OCI-LY1 (cell line): Measurements from ENCODE around the gene PADI1.

ENCODE experiments used
- H2AFZ ChIP-seq: fragments of 200-600 bp; sonication (generic), shearing (Covaris generic); 2 replicates; pipeline ENCODE4 v1.6.0; 2014; ENCODE audit warnings: antibody characterized with exemption, mild to moderate bottlenecking, low read length
- H3F3A ChIP-seq: fragments of 200-600 bp; sonication (generic), shearing (Covaris generic); 2 replicates; pipeline ENCODE4 v1.6.0; 2014; ENCODE audit warnings: mild to moderate bottlenecking, antibody characterized with exemption, low read length, moderate library complexity; ENCODE audit not compliant: insufficient read depth
- H3K27ac ChIP-seq: fragments of 200-600 bp; sonication (generic); 2 replicates; pipeline ENCODE4 v1.5.1; 2014; ENCODE audit warnings: low read length, mixed run types, mild to moderate bottlenecking, low read depth; ENCODE audit not compliant: poor library complexity, severe bottlenecking
- H3K27me3 ChIP-seq: fragments of 200-600 bp; sonication (generic); 2 replicates; pipeline ENCODE4 v1.6.0; 2014; ENCODE audit warnings: antibody characterized with exemption, mild to moderate bottlenecking, low read length, moderate library complexity; ENCODE audit not compliant: insufficient read depth
- H3K36me3 ChIP-seq: fragments of 200-600 bp; sonication (generic); 2 replicates; pipeline ENCODE4 v1.6.1; 2014; ENCODE audit warnings: mild to moderate bottlenecking, antibody characterized with exemption, low read length, moderate library complexity, mixed read lengths; ENCODE audit not compliant: insufficient read depth
- H3K4me1 ChIP-seq: fragments of 200-600 bp; sonication (generic); 2 replicates; pipeline ENCODE4 v1.5.1; 2014; ENCODE audit warnings: mild to moderate bottlenecking, low read length, moderate library complexity; ENCODE audit not compliant: insufficient read depth, severe bottlenecking
- H3K4me2 ChIP-seq: fragments of 200-600 bp; sonication (generic), shearing (Covaris generic); 2 replicates; pipeline ENCODE4 v1.6.1; 2014; ENCODE audit warnings: low read length
- H3K4me3 ChIP-seq: fragments of 200-600 bp; sonication (generic); 2 replicates; pipeline ENCODE4 v1.5.1; 2014; ENCODE audit warnings: low read length, low read depth, mild to moderate bottlenecking, mixed read lengths; ENCODE audit not compliant: poor library complexity, severe bottlenecking
- H3K79me2 ChIP-seq: fragments of 200-600 bp; shearing (Covaris generic); 2 replicates; pipeline ENCODE4 v1.6.1; 2016; ENCODE audit warnings: mixed run types, low read length, mixed read lengths; ENCODE audit not compliant: insufficient read depth
- H3K9ac ChIP-seq: fragments of 200-600 bp; sonication (generic), shearing (Covaris generic); 2 replicates; pipeline ENCODE4 v1.6.1; 2014; ENCODE audit warnings: mild to moderate bottlenecking, low read length, mixed read lengths
- H3K9me2 ChIP-seq: fragments of 200-600 bp; sonication (generic), shearing (Covaris generic); 2 replicates; pipeline ENCODE4 v1.6.1; 2014; ENCODE audit warnings: low read depth, mild to moderate bottlenecking, low read length, mixed read lengths
- H3K9me3 ChIP-seq: fragments of 200-600 bp; shearing (Covaris generic); 2 replicates; pipeline ENCODE4 v1.6.1; 2014; ENCODE audit warnings: low read length, mixed read lengths
- H4K20me1 ChIP-seq: fragments of 200-600 bp; sonication (generic), shearing (Covaris generic); 2 replicates; pipeline ENCODE4 v1.6.0; 2016; ENCODE audit warnings: mild to moderate bottlenecking, low read length; ENCODE audit not compliant: insufficient read depth
- EZH2 ChIP-seq: fragments of 200-600 bp; sonication (generic), shearing (Covaris generic); IDR thresholded peaks from 2 replicates; pipeline ENCODE4 v1.8.0; 2017; ENCODE audit warnings: borderline replicate concordance, mixed run types, mild to moderate bottlenecking, antibody characterized with exemption, low read length, moderate library complexity, mixed read lengths
- TF ChIP-seq, protein P1 (sequence below): fragments of 200-600 bp; sonication (generic), shearing (Covaris generic); IDR thresholded peaks from 2 replicates; pipeline ENCODE4 v1.5.1; 2017; ENCODE audit warnings: mild to moderate bottlenecking, antibody characterized with exemption, low read length, moderate library complexity, mixed read lengths

The PADI1 gene

DNA sequence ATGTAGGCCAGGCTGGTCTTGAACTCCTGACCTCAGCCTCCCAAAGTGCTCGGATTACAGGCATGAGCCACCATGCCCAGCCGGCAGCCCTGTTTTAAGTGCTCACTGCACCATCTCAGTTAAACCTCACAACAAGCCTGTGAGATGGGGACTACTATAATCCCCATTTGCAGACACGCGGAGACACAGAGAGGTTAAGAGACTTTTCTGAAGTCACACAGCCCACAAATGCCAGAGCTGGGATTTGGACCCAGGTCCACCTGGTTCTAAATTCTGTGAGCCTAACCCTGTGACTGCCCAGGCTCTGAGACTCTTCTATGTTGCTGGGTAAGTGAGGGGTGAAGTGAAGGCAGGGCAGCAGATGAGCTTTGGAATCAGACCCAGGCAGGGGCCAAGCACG lies 6.4 kb downstream of the PADI1 start:
- H3K9me2 ChIP-seq: no peaks in the 10 kb centered on the region
- H3K27ac ChIP-seq: no peak overlapping the region
- H3K9me3 ChIP-seq: no peaks in the 10 kb centered on the region
- no peaks in the 10 kb centered on the region for H4K20me1 ChIP-seq
- no peaks in the 10 kb centered on the region for H3K4me1 ChIP-seq
- H2AFZ ChIP-seq: no peak overlapping the region
- H3K4me3 ChIP-seq: no peak overlapping the region
- no peak overlapping the region for H3K4me2 ChIP-seq
- H3K9ac ChIP-seq: no peak overlapping the region
- no peaks in the 10 kb centered on the region for H3F3A ChIP-seq
- TF ChIP-seq, protein P1, sequence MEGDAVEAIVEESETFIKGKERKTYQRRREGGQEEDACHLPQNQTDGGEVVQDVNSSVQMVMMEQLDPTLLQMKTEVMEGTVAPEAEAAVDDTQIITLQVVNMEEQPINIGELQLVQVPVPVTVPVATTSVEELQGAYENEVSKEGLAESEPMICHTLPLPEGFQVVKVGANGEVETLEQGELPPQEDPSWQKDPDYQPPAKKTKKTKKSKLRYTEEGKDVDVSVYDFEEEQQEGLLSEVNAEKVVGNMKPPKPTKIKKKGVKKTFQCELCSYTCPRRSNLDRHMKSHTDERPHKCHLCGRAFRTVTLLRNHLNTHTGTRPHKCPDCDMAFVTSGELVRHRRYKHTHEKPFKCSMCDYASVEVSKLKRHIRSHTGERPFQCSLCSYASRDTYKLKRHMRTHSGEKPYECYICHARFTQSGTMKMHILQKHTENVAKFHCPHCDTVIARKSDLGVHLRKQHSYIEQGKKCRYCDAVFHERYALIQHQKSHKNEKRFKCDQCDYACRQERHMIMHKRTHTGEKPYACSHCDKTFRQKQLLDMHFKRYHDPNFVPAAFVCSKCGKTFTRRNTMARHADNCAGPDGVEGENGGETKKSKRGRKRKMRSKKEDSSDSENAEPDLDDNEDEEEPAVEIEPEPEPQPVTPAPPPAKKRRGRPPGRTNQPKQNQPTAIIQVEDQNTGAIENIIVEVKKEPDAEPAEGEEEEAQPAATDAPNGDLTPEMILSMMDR: no peak
- no peaks in the 10 kb centered on the region; the same call in 1 of the 2 replicates for H3K27me3 ChIP-seq
- no peaks in the 10 kb centered on the region for H3K36me3 ChIP-seq
- no peaks in the 10 kb centered on the region for H3K79me2 ChIP-seq

GRCh38 chr1:17212009-17212408 lies 7.1 kb downstream of the PADI1 start:
- no peak overlapping the region for H3K4me2 ChIP-seq
- TF ChIP-seq, protein P1: no peak
- TF ChIP-seq EZH2: no peak
- H3K79me2 ChIP-seq: no peaks in the 10 kb centered on the region
- no peak overlapping the region for H2AFZ ChIP-seq
- no peak overlapping the region for H3K9ac ChIP-seq
- H3K9me3 ChIP-seq: no peaks in the 10 kb centered on the region
- no peaks in the 10 kb centered on the region for H3K9me2 ChIP-seq
- no peaks in the 10 kb centered on the region; the same call in 1 of the 2 replicates for H3K27me3 ChIP-seq
- H3F3A ChIP-seq: no peaks in the 10 kb centered on the region
- no peaks in the 10 kb centered on the region for H4K20me1 ChIP-seq
- H3K27ac ChIP-seq: no peak overlapping the region
- no peak overlapping the region for H3K4me3 ChIP-seq
- no peaks in the 10 kb centered on the region for H3K36me3 ChIP-seq
- no peaks in the 10 kb centered on the region for H3K4me1 ChIP-seq

- Histone ChIP-seq H3K27ac (no peak overlapping the region), H4K20me1 (no peaks in the 10 kb centered on the region), H3K9me3 (no peaks in the 10 kb centered on the region), H3F3A (no peaks in the 10 kb centered on the region), H2AFZ (no peak overlapping the region), H3K4me3 (no peak overlapping the region), H3K27me3 (no peaks in the 10 kb centered on the region; the same call in 1 of the 2 replicates), H3K79me2 (no peaks in the 10 kb centered on the region), H3K36me3 (no peaks in the 10 kb centered on the region), H3K9me2 (no peaks in the 10 kb centered on the region), H3K4me1 (no peaks in the 10 kb centered on the region), H3K4me2 (no peak overlapping the region), H3K9ac (no peak overlapping the region)
- no peak for TF ChIP-seq EZH2
- TF ChIP-seq, protein P1: no peak
Measured at GRCh38 chr1:17212487-17213121, 7.7 kb downstream of the PADI1 start.
